Measurements from ENCODE around the gene AKTIP.
A peak's percentile ranks its signal among the peaks of the same experiment; 100 is the strongest.

AKTIP gene

GRCh38 chr16:53537626-53538025 is 34.6 kb upstream of the AKTIP start:
- H3K36me3 ChIP-seq = no peaks in the 10 kb centered on the region
- TF ChIP-seq Cebpa-rat (IDR thresholded peaks at IDR 0.05) = no peak
- H3K4me3 ChIP-seq = no peak overlapping the region
- peaks cover 0 to 20% (median 17%) of the 10 kb centered on the region in 11 experiments; a peak in 16 of 22 replicates for H3K9me3 ChIP-seq (replicated peaks in 1 of 11)
- no peaks in the 10 kb centered on the region for H3K4me1 ChIP-seq
- no peak overlapping the region for H3K4me2 ChIP-seq
- no peak overlapping the region for H3K27ac ChIP-seq
- no peaks in the 10 kb centered on the region for H3K27me3 ChIP-seq
- no peak overlapping the region for H3K9ac ChIP-seq
- H4K20me1 ChIP-seq = no peaks in the 10 kb centered on the region

DNA sequence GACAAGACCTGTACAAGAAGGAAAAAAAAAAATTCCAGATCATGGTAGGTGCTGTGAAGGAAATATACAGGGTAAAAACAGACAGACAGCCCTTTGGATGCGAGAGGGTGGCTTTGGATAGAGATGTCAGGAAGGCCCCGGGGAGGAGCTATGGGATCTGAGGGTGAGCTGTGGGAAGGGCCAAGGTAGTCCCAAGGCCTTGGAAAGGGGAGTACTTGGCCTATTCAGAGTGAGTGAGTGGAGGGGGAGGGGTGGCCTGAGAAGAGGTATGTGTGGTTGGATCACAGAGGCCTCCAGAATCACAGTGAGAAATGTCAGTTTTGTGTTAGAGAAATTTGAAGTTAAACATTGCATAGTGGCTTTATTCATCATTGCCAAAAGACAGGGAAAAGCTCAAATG is 31.2 kb upstream of the AKTIP start:
- Histone ChIP-seq H3K9ac (no peak overlapping the region), H3K9me3 (replicated peaks in 1 of 11) (peaks cover 0 to 19% (median 14%) of the 10 kb centered on the region in 11 experiments; a peak in 16 of 22 replicates), H3K27ac (no peak overlapping the region), H3K4me1 (peaks cover 0 to 7% (median 0%) of the 10 kb centered on the region in 10 experiments; a peak in 5 of 20 replicates), H3K4me2 (no peak overlapping the region), H3K36me3 (no peaks in the 10 kb centered on the region), H3K4me3 (no peak overlapping the region), H4K20me1 (no peaks in the 10 kb centered on the region), H3K27me3 (no peaks in the 10 kb centered on the region)
- TF ChIP-seq Cebpa-rat (IDR thresholded peaks at IDR 0.05) = no peak

DNA sequence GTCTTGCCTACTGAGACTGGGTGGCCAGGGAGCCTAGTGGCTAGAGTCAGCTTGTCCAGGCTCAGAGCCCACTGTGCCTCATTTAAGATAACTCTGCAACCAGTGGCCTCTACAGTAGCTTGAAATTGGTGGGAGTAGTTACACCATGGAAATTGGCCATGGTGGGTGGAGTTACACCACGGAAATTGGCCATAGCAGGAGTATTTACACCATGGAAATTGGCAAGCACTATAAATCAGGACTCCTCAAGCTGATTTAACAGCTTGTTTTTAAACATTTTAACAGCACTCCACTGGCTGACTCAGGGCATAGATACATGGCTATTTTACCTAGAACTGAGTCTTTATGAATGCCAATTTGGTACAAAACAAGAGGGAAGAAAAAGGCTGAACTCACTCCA is 27.7 kb upstream of the AKTIP start:
- Histone ChIP-seq H3K4me2 (no peak overlapping the region), H3K27ac (no peak overlapping the region), H3K36me3 (no peaks in the 10 kb centered on the region), H4K20me1 (no peaks in the 10 kb centered on the region), H3K27me3 (no peaks in the 10 kb centered on the region), H3K9ac (no peak overlapping the region), H3K4me1 (peaks cover 0 to 24% (median 5%) of the 10 kb centered on the region in 10 experiments; a peak in 12 of 20 replicates), H3K9me3 (replicated peaks in 1 of 11) (no peaks in the 10 kb centered on the region), H3K4me3 (no peak overlapping the region)
- TF ChIP-seq Cebpa-rat (IDR thresholded peaks at IDR 0.05) = no peak

DNA sequence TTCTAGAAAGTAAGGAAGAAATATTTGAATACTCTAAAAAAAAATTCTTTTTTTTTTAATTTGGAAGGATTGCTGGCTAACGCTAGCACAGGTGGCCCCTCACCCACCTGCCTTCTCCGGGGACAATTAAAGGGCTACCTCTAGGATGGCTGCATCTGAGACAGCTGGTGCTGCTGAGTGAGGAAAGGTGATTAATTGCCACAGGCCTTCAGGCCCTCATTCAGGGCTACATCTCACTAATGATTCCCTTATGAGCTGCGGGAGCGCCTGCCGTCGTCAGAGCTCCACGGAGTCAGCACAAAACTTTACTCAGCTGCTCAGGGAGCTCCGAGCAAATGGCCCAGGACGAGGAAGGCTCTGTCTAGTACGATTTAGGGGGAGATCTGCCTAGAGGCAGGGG is 27.0 kb upstream of the AKTIP start:
- Histone ChIP-seq H3K27ac (no peak overlapping the region), H3K36me3 (no peaks in the 10 kb centered on the region), H3K9ac (no peak overlapping the region), H3K9me3 (replicated peaks in 1 of 11) (no peaks in the 10 kb centered on the region), H3K4me1 (peaks cover 0 to 31% (median 11%) of the 10 kb centered on the region in 10 experiments; a peak in 13 of 20 replicates), H3K27me3 (no peaks in the 10 kb centered on the region), H4K20me1 (no peaks in the 10 kb centered on the region), H3K4me3 (no peak overlapping the region), H3K4me2 (no peak overlapping the region)
- no peak for TF ChIP-seq Cebpa-rat (IDR thresholded peaks at IDR 0.05)

- Histone ChIP-seq H3K36me3 (no peaks in the 10 kb centered on the region), H3K27ac (no peak overlapping the region), H3K27me3 (no peaks in the 10 kb centered on the region), H4K20me1 (no peaks in the 10 kb centered on the region), H3K4me1 (peaks cover 0 to 36% (median 16%) of the 10 kb centered on the region in 10 experiments; a peak in 13 of 20 replicates), H3K4me2 (no peak overlapping the region), H3K9ac (no peak overlapping the region), H3K4me3 (no peak overlapping the region), H3K9me3 (replicated peaks in 1 of 11) (no peaks in the 10 kb centered on the region)
- TF ChIP-seq Cebpa-rat (IDR thresholded peaks at IDR 0.05) = no peak
Observed at GRCh38 chr16:53529513-53529912, 26.5 kb upstream of the AKTIP start.

DNA sequence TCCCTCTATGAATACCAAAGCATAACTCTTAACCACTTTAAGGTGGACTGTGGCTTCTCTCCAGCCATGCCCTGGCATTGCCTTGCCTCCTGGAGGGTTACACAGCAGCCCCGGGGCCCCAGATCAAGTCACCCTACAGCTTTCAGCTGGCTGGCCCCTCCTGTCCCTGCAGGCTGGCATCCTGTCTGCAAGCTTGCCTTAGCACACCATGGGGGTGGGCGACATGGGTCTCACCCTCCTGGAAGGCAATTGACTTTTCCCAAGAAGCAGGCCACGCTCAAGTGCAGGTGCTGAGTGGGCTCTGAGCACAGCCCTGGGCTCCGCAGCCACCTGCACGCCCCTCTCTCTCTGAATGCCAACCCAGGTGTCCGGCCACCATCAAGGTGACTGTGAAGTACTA is 25.8 kb upstream of the AKTIP start:
- no peak for TF ChIP-seq Cebpa-rat (IDR thresholded peaks at IDR 0.05)
- Histone ChIP-seq H3K36me3 (no peaks in the 10 kb centered on the region), H3K9me3 (replicated peaks in 1 of 11) (no peaks in the 10 kb centered on the region), H4K20me1 (no peaks in the 10 kb centered on the region), H3K27ac (no peak overlapping the region), H3K4me3 (no peak overlapping the region), H3K4me1 (peaks cover 0 to 43% (median 19%) of the 10 kb centered on the region in 10 experiments; a peak in 13 of 20 replicates), H3K4me2 (peak overlapping the region in 2 of 11 experiments; percentile 3 to 17; a peak in 1 of 22 replicates), H3K9ac (no peak overlapping the region), H3K27me3 (no peaks in the 10 kb centered on the region)

- TF ChIP-seq Cebpa-rat (IDR thresholded peaks at IDR 0.05) = no peak
- H3K9ac ChIP-seq = no peak overlapping the region
Observed at GRCh38 chr16:53523971-53524548, 21.1 kb upstream of the AKTIP start.

DNA sequence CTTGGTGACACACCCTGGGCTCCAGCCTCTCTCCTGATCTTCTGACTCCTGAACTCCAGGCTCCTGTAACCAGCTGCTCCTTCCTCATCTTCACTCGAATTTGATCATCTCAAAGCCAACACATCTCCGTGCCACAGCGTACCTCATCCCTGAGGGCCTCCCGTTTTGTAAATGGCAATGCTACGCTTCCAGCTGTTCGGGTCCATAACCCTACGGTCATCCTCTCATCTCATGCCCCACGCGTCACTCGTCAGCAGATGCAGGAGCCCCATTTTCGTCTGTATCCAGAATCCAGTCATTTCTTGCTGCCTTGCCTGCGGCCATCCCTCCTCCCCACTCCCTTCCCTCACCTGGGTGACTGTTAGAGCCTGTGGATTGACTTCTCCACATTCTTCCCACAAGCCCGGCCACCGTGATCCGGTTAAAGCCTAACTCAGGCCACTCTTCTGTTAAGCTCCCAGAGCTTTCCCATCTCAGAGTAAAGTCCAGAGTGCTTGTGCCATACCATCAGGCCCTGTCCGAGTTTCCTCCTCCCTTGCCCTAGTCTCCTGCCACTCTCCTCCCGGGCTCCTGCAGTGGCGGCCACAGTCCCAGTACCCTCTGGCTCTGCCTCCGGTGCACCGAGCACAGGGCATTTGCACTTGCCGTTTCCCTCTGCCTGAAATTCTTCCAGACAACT is 20.3 kb upstream of the AKTIP start:
- no peak overlapping the region for H3K9ac ChIP-seq
- no peaks in the 10 kb centered on the region for H3K36me3 ChIP-seq
- peaks cover 21 to 66% (median 48%) of the 10 kb centered on the region in 10 experiments for H3K4me1 ChIP-seq
- peak overlapping the region in 1 of 11 experiments; percentile 21; a peak in 1 of 22 replicates for H3K27ac ChIP-seq
- no peak for TF ChIP-seq Cebpa-rat (IDR thresholded peaks at IDR 0.05)
- no peak overlapping the region for H3K4me3 ChIP-seq
- no peaks in the 10 kb centered on the region for H4K20me1 ChIP-seq
- no peaks in the 10 kb centered on the region for H3K9me3 ChIP-seq (replicated peaks in 1 of 11)
- no peaks in the 10 kb centered on the region for H3K27me3 ChIP-seq
- peak overlapping the region in 1 of 11 experiments; percentile 7; a peak in 1 of 22 replicates for H3K4me2 ChIP-seq

More at GRCh38 chr16:53523971-53524548, 21.1 kb upstream of the AKTIP start:
- H4K20me1 ChIP-seq = no peaks in the 10 kb centered on the region
- no peaks in the 10 kb centered on the region for H3K27me3 ChIP-seq
- no peaks in the 10 kb centered on the region for H3K9me3 ChIP-seq (replicated peaks in 1 of 11)
- H3K36me3 ChIP-seq = no peaks in the 10 kb centered on the region
- peaks cover 13 to 67% (median 42%) of the 10 kb centered on the region in 10 experiments for H3K4me1 ChIP-seq
- peak overlapping the region in 2 of 11 experiments; percentile 21 to 24; a peak in 3 of 22 replicates for H3K27ac ChIP-seq
- no peak overlapping the region for H3K4me3 ChIP-seq
- H3K4me2 ChIP-seq = peak overlapping the region in 2 of 11 experiments; percentile 59 to 69; a peak in 2 of 22 replicates

DNA sequence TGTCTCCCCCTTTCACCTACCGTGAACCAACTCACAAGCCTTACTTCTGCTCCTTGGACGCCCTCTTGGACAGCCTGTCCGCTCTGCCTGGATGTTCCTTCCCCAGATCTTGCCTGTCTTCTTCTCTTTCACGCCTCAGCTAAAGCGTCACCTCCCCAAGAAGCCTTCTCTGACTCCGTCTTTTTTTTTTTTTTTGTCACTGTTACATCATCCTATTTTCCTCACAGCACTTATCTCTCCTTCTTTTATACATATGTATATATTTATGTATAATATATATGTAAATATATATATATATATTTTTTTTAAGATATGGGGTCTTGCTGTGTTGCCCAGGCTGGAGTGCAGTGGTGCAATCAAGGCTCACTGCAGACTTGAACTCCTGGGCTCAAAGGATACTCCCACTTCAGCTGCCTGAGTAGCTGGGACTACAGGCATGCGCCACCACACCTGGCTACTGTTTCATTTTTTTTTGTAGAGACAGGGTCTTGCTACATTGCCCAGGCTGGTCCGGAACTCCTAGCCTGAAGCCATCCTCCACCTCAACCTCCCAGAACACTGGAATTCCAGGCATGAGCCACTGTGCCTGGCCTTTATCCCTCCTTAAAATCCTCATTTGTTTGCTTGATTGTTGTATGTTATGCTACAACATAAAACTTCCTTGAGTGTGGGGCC is 16.5 kb upstream of the AKTIP start:
- Histone ChIP-seq H3K9ac (peak overlapping the region; percentile 19 to 82 (median 75); a peak in 21 of 22 replicates), H4K20me1 (no peaks in the 10 kb centered on the region), H3K36me3 (no peaks in the 10 kb centered on the region), H3K4me3 (peak overlapping the region; percentile 32 to 59 (median 53); a peak in 17 of 20 replicates), H3K4me2 (peak overlapping the region; percentile 82 to 95 (median 91)), H3K27ac (peak overlapping the region; percentile 35 to 96 (median 88); a peak in 21 of 22 replicates), H3K4me1 (peaks cover 52 to 75% (median 64%) of the 10 kb centered on the region in 10 experiments), H3K9me3 (replicated peaks in 1 of 11) (peaks cover 8 to 14% (median 11%) of the 10 kb centered on the region in 11 experiments), H3K27me3 (no peaks in the 10 kb centered on the region)
- TF ChIP-seq Cebpa-rat (IDR thresholded peaks at IDR 0.05) = no peak

Data from BLaER1 treated with 17β-estradiol and CSF1 and Interleukin-3, amounts not matched to agents 10 nM and 100 nM (cell line).